Measurements from ENCODE around the gene PRCC. TPM values are rescaled to one million over a fixed set of nuclear protein-coding genes. Genes with fewer than 3 reads are reported as not detected.

Gene PRCC
- total and polyA plus RNA-seq, 2 of the 13 experiments (the other 11 are each of a cell fraction or from before 2014, with no cell fraction given): 24.2 to 40.5 TPM

DNA sequence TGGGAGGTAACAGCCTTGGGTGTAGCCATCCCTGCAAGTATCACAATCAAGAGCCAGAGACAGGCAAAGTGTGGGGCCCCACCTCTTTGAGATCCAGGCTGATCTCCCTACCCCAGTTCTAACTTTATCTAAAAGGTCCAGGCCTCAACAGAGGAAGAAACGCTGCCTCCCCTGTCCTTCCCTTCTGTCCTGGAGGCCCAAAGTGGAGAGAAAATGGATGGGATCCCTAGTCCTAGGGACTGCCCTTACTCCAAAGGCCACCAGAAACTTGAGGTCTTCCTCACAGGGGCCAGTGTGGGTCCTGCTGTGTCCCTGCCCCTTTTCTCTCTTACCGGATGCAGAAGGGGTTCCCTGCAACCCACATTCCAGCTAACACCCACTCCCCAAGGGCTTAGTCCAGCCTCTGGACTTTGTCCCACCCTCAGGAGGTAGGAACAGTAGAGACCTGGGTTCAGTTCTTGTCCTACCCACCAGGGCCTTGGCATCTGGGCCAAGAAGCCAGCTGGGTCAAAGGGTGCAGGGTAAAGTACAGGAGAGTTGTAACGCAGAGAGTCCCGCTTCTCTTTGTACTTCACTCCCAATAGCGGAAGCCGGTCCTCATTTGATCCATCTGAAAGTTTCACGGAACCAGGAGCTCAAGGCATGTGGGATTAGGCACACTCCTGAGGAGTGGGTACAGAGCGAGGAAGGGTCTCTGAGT, 17.8 kb upstream of the PRCC start (continued):
- TF ChIP-seq ZNF746 (CRISPR knock-in tag; IDR thresholded peaks at IDR 0.05) (no peak), ZNF710 (CRISPR knock-in tag; IDR thresholded peaks at IDR 0.05; ENCODE audit: borderline replicate concordance) (no peak), ZNF136 (CRISPR knock-in tag; IDR thresholded peaks at IDR 0.05; ENCODE audit: low read depth) (no peak), SRSF9 (IDR thresholded peaks at IDR 0.05; ENCODE audit: borderline replicate concordance, insufficient read depth, low read depth, low read length, poor library complexity, severe bottlenecking) (no peak), ZNF598 (CRISPR knock-in tag; IDR thresholded peaks at IDR 0.05; ENCODE audit: borderline replicate concordance) (no peak), MAFK (conservative IDR thresholded peaks at IDR 0.05 in 1 of 2, IDR thresholded peaks at IDR 0.05 in 1 of 2; ENCODE audit: low read length in 2 of 2) (no peak), ZBTB42 (CRISPR knock-in tag; IDR thresholded peaks at IDR 0.05) (no peak), SRF (IDR thresholded peaks at IDR 0.05; ENCODE audit: low read depth, low read length) (no peak), SYNCRIP (IDR thresholded peaks at IDR 0.05; ENCODE audit: insufficient read depth, low read depth, low read length) (no peak), PRMT3 (CRISPR knock-in tag; IDR thresholded peaks at IDR 0.05; ENCODE audit: borderline replicate concordance, low read depth) (no peak), KMT2B (CRISPR knock-in tag; IDR thresholded peaks at IDR 0.05) (no peak), KAT8 (CRISPR knock-in tag; IDR thresholded peaks at IDR 0.05) (no peak), ARID4A (CRISPR knock-in tag; IDR thresholded peaks at IDR 0.05; ENCODE audit: borderline replicate concordance) (peak; percentile 42), ZBTB14 (CRISPR knock-in tag; IDR thresholded peaks at IDR 0.05) (peak; percentile 30; the same call in 1 of the 2 replicates), TFAP4 (IDR thresholded peaks at IDR 0.05; ENCODE audit: borderline replicate concordance, low read depth) (peak; percentile 50; the same call in 1 of the 2 replicates), SMAD9 (CRISPR knock-in tag; IDR thresholded peaks at IDR 0.05) (no peak), ZFP37 (CRISPR knock-in tag; IDR thresholded peaks at IDR 0.05; ENCODE audit: borderline replicate concordance) (0 out of 2 replicates have a peak, but pooled peaks have one; percentile 7), SNAI1 (CRISPR knock-in tag; IDR thresholded peaks at IDR 0.05; ENCODE audit: borderline replicate concordance) (no peak), ATF1 (CRISPR knock-in tag; IDR thresholded peaks at IDR 0.05) (no peak)
